ENCODE data around the gene SLC38A3. TPM values are rescaled to one million over a fixed set of nuclear protein-coding genes. Genes with fewer than 3 reads are reported as not detected.

SLC38A3 gene
- total and polyA plus RNA-seq, 9 of the 15 experiments (the other 6 are each of a cell fraction or from before 2014, with no cell fraction given), result 0.09 to 0.38 (median 0.16) TPM; not detected in 6

GRCh38 chr3:50227390-50228183 is 22.5 kb downstream of the SLC38A3 start (continued):
- TF ChIP-seq ZBTB33 (CRISPR knock-in tag; IDR thresholded peaks at IDR 0.05) (peak; percentile 59), USF2 (CRISPR knock-in tag; IDR thresholded peaks at IDR 0.05) (no peak), FOXK2 (conservative IDR thresholded peaks at IDR 0.05 in 1 of 2, IDR thresholded peaks at IDR 0.05 in 1 of 2; ENCODE audit: low read depth in 2 of 2) (no peak), STAG1 (CRISPR knock-in tag; IDR thresholded peaks at IDR 0.05; ENCODE audit: borderline replicate concordance) (peak; percentile 63; the same call in 1 of the 2 replicates), GATA2 (CRISPR knock-in tag; IDR thresholded peaks at IDR 0.05) (no peak), ZNF644 (tag; IDR thresholded peaks at IDR 0.05; ENCODE audit: low read depth) (no peak), OTX1 (CRISPR knock-in tag; IDR thresholded peaks at IDR 0.05) (no peak), LCOR (CRISPR knock-in tag; IDR thresholded peaks at IDR 0.05) (peak; percentile 78), FOSL1 (tag; conservative IDR thresholded peaks at IDR 0.05) (no peak), SMC3 (conservative IDR thresholded peaks at IDR 0.05; ENCODE audit: insufficient read depth, low read depth, low read length) (peak; percentile 90), MTA3 (IDR thresholded peaks at IDR 0.05; ENCODE audit: borderline replicate concordance) (0 out of 2 replicates have a peak, but pooled peaks have one; percentile 14), BCOR (IDR thresholded peaks at IDR 0.05) (no peak), GABPB1 (CRISPR knock-in tag; IDR thresholded peaks at IDR 0.05) (peak; percentile 96), ZBTB49 (CRISPR knock-in tag; IDR thresholded peaks at IDR 0.05; ENCODE audit: borderline replicate concordance) (no peak), MIER1 (IDR thresholded peaks at IDR 0.05; ENCODE audit: low read depth) (no peak), ZFX (CRISPR knock-in tag; IDR thresholded peaks at IDR 0.05) (peak; percentile 47; the same call in 1 of the 2 replicates), DIDO1 (tag; IDR thresholded peaks at IDR 0.05; ENCODE audit: low read depth) (no peak), NCOR1 (IDR thresholded peaks at IDR 0.05) (no peak; the same call in 1 of the 2 replicates), TARDBP (IDR thresholded peaks at IDR 0.05) (no peak), NBN (IDR thresholded peaks at IDR 0.05; ENCODE audit: low read depth) (peak; percentile 60)

Data from K562 (cell line).